Neural progenitor cell (in vitro differentiated cells): Measurements from ENCODE around the gene AUTS2. TPM values are rescaled to one million over a fixed set of nuclear protein-coding genes. Genes with fewer than 3 reads are reported as not detected.

Source experiments
- DNase-seq: peaks from one replicate; pipeline ENCODE4 v3.0.0-alpha.2; 2016; ENCODE audit warnings: low spot score
- H2AFZ ChIP-seq: fragments of 200-600 bp; sonication (generic); replicated peaks from 2 replicates; pipeline ENCODE4 v1.6.1; 2016; ENCODE audit warnings: antibody characterized with exemption
- H3F3A ChIP-seq: fragments of 200-600 bp; sonication (generic); 2 replicates; pipeline ENCODE4 v1.6.1; 2016; ENCODE audit warnings: antibody characterized with exemption, low read depth
- H3K27ac ChIP-seq: fragments of 200-600 bp; sonication (generic); 2 replicates; pipeline ENCODE4 v1.5.1; 2016; ENCODE audit warnings: mild to moderate bottlenecking
- H3K27me3 ChIP-seq: fragments of 200-600 bp; sonication (generic); 2 replicates; pipeline ENCODE4 v1.6.1; 2016; ENCODE audit warnings: mild to moderate bottlenecking, moderate library complexity
- H3K36me3 ChIP-seq: fragments of 200-600 bp; sonication (generic); 2 replicates; pipeline ENCODE4 v1.5.1; 2016
- H3K4me1 ChIP-seq: fragments of 200-600 bp; sonication (generic); 2 replicates; pipeline ENCODE4 v1.6.1; 2016; ENCODE audit warnings: mixed run types
- H3K4me2 ChIP-seq: fragments of 200-600 bp; sonication (generic); 2 replicates; pipeline ENCODE4 v1.6.1; 2016
- H3K4me3 ChIP-seq: fragments of 200-600 bp; sonication (generic); 2 replicates; pipeline ENCODE4 v1.5.1; 2016
- H3K79me2 ChIP-seq: fragments of 200-600 bp; sonication (generic); 2 replicates; pipeline ENCODE4 v1.6.1; 2016; ENCODE audit warnings: low read depth
- H3K9ac ChIP-seq: fragments of 200-600 bp; sonication (generic); 2 replicates; pipeline ENCODE4 v1.6.1; 2016
- H3K9me3 ChIP-seq: fragments of 200-600 bp; sonication (generic); 2 replicates; pipeline ENCODE4 v1.5.1; 2016; ENCODE audit warnings: low read depth
- H4K20me1 ChIP-seq: fragments of 200-600 bp; sonication (generic); 2 replicates; pipeline ENCODE4 v1.6.1; 2016; ENCODE audit warnings: low read depth
- H3K27ac Mint-ChIP-seq: 3 replicates; pipeline ENCODE4 v1.8.0; 2021; ENCODE audit warnings: mixed read lengths
- H3K27me3 Mint-ChIP-seq: 2 replicates; pipeline ENCODE4 v1.8.0; 2022; ENCODE audit warnings: low read depth, mild to moderate bottlenecking, inconsistent platforms, moderate library complexity, mixed read lengths; ENCODE audit not compliant: insufficient read depth
- H3K36me3 Mint-ChIP-seq: 3 replicates; pipeline ENCODE4 v1.8.0; 2021; ENCODE audit warnings: mixed read lengths
- H3K4me1 Mint-ChIP-seq: 3 replicates; pipeline ENCODE4 v1.8.0; 2021; ENCODE audit warnings: mixed read lengths
- H3K4me3 Mint-ChIP-seq: 3 replicates; pipeline ENCODE4 v1.8.0; 2021; ENCODE audit warnings: mild to moderate bottlenecking, moderate library complexity, mixed read lengths
- H3K9me3 Mint-ChIP-seq: 3 replicates; pipeline ENCODE4 v1.8.0; 2020; ENCODE audit warnings: mixed read lengths
- EZH2 ChIP-seq: fragments of 200-600 bp; sonication (generic); IDR thresholded peaks from 2 replicates; pipeline ENCODE4 v1.6.1; 2017; ENCODE audit warnings: antibody characterized with exemption, mild to moderate bottlenecking, moderate library complexity
- EZH2phosphoT487 ChIP-seq: fragments of 200-600 bp; sonication (generic); IDR thresholded peaks from 2 replicates; pipeline ENCODE4 v1.6.1; 2017; ENCODE audit warnings: antibody characterized with exemption
- total RNA-seq: library from RNA; depleted of rRNA; stranded (reverse); fragments of >200 nt; gene quantifications from 2 replicates; pipeline ENCODE4 v1.2.3, GENCODE V29; 2015; ENCODE audit warnings: low replicate concordance
- TF ChIP-seq, protein P1 (sequence below): fragments of 200-600 bp; sonication (generic); IDR thresholded peaks from 2 replicates; pipeline ENCODE4 v1.5.1; 2017; ENCODE audit warnings: antibody characterized with exemption, mild to moderate bottlenecking

Gene AUTS2
- total RNA-seq, 1 donor from 2014 or later, result 50.0 TPM

DNA sequence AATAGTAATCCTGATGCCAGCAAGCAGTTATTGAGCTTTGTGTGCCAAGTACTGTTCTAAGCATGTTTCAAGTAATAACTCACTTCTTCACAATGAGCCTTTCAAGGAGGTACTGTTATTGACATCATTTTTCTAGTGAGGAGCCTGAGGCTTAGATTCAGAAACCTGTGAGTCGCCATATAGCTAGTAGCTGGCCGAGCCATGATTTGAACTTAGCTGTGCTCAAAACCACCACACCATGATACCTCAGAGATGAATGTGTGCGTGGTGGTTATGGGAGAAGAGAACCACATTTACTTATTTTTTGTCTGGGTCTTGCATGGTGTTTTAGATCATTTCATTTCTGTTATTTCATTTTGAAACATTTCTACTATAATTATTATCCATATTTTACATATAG lies 578.9 kb downstream of the AUTS2 start:
- Mint-ChIP-seq H3K27me3 (peaks cover 2% of the 10 kb centered on the region), H3K4me3 (no peak overlapping the region), H3K4me1 (peaks cover 13% of the 10 kb centered on the region), H3K36me3 (peaks cover 13% of the 10 kb centered on the region), H3K9me3 (peaks cover 14% of the 10 kb centered on the region), H3K27ac (no peak overlapping the region)
- TF ChIP-seq, protein P1, sequence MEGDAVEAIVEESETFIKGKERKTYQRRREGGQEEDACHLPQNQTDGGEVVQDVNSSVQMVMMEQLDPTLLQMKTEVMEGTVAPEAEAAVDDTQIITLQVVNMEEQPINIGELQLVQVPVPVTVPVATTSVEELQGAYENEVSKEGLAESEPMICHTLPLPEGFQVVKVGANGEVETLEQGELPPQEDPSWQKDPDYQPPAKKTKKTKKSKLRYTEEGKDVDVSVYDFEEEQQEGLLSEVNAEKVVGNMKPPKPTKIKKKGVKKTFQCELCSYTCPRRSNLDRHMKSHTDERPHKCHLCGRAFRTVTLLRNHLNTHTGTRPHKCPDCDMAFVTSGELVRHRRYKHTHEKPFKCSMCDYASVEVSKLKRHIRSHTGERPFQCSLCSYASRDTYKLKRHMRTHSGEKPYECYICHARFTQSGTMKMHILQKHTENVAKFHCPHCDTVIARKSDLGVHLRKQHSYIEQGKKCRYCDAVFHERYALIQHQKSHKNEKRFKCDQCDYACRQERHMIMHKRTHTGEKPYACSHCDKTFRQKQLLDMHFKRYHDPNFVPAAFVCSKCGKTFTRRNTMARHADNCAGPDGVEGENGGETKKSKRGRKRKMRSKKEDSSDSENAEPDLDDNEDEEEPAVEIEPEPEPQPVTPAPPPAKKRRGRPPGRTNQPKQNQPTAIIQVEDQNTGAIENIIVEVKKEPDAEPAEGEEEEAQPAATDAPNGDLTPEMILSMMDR, result no peak
- TF ChIP-seq EZH2phosphoT487 (no peak), EZH2 (no peak)
- no peaks in the 10 kb centered on the region for H3K9me3 ChIP-seq
- DNase-seq, result no peak
- no peaks in the 10 kb centered on the region for H4K20me1 ChIP-seq
- no peaks in the 10 kb centered on the region for H3F3A ChIP-seq
- no peak overlapping the region for H3K4me3 ChIP-seq
- H3K36me3 ChIP-seq, result no peaks in the 10 kb centered on the region
- no peak overlapping the region for H3K4me2 ChIP-seq
- peaks cover 2% of the 10 kb centered on the region for H3K27me3 ChIP-seq
- no peaks in the 10 kb centered on the region for H3K79me2 ChIP-seq
- H3K9ac ChIP-seq, result no peak overlapping the region
- H3K27ac ChIP-seq, result no peak overlapping the region
- H3K4me1 ChIP-seq, result no peaks in the 10 kb centered on the region
- H2AFZ ChIP-seq, result no peak overlapping the region

GRCh38 chr7:70178211-70178610 lies 579.9 kb downstream of the AUTS2 start:
- no peaks in the 10 kb centered on the region for H4K20me1 ChIP-seq
- H3K27me3 ChIP-seq, result peaks cover 10% of the 10 kb centered on the region
- H3K9ac ChIP-seq, result no peak overlapping the region
- peaks cover 2% of the 10 kb centered on the region for H3K4me1 ChIP-seq
- no peaks in the 10 kb centered on the region for H3F3A ChIP-seq
- no peak overlapping the region for H3K4me2 ChIP-seq
- no peak overlapping the region for H2AFZ ChIP-seq
- H3K36me3 ChIP-seq, result no peaks in the 10 kb centered on the region
- H3K27ac ChIP-seq, result no peak overlapping the region
- no peak for DNase-seq
- Mint-ChIP-seq H3K27ac (no peak overlapping the region), H3K27me3 (no peaks in the 10 kb centered on the region), H3K9me3 (peaks cover 14% of the 10 kb centered on the region), H3K36me3 (peaks cover 13% of the 10 kb centered on the region), H3K4me1 (peaks cover 18% of the 10 kb centered on the region), H3K4me3 (no peak overlapping the region)
- no peak overlapping the region for H3K4me3 ChIP-seq
- TF ChIP-seq EZH2phosphoT487 (no peak), EZH2 (no peak)
- TF ChIP-seq, protein P1, result no peak
- no peaks in the 10 kb centered on the region for H3K9me3 ChIP-seq
- no peaks in the 10 kb centered on the region for H3K79me2 ChIP-seq

DNA sequence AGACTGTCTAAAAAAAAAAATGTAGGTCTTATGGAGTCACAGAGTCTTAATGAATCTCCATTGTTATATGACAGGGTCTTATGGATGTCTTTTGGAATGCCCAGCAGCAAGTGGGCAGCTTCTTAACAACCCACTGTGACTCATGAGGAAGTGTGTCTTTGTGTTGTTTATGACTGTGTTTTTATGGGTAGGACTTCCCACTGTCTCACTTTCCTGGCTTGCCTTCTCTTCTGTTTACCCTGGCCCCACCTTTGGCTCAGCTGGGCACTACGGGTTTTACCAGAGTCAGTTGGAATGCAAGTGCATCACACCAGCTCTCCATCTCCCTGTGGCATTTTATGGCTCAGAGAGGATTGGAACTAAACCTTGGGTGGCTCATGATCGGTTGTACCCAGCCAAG lies 580.5 kb downstream of the AUTS2 start:
- H3K36me3 ChIP-seq, result no peaks in the 10 kb centered on the region
- Mint-ChIP-seq H3K4me1 (peaks cover 24% of the 10 kb centered on the region), H3K36me3 (peaks cover 12% of the 10 kb centered on the region), H3K4me3 (no peak overlapping the region), H3K9me3 (peaks cover 13% of the 10 kb centered on the region), H3K27ac (no peak overlapping the region), H3K27me3 (no peaks in the 10 kb centered on the region)
- H3F3A ChIP-seq, result no peaks in the 10 kb centered on the region
- H2AFZ ChIP-seq, result no peak overlapping the region
- DNase-seq, result no peak
- TF ChIP-seq, protein P1, result no peak
- TF ChIP-seq EZH2 (no peak), EZH2phosphoT487 (no peak)
- H3K4me3 ChIP-seq, result no peak overlapping the region
- no peaks in the 10 kb centered on the region for H3K9me3 ChIP-seq
- H3K27me3 ChIP-seq, result peaks cover 10% of the 10 kb centered on the region
- no peak overlapping the region for H3K27ac ChIP-seq
- peaks cover 8% of the 10 kb centered on the region for H3K4me1 ChIP-seq
- no peaks in the 10 kb centered on the region for H4K20me1 ChIP-seq
- no peaks in the 10 kb centered on the region for H3K79me2 ChIP-seq
- H3K9ac ChIP-seq, result no peak overlapping the region
- no peak overlapping the region for H3K4me2 ChIP-seq
